ENCODE data around the gene CD22.

CD22 gene

GRCh38 chr19:35395382-35396199, 66.6 kb downstream of the CD22 start:
- no peak for TF ChIP-seq CTCF (IDR thresholded peaks at IDR 0.05; ENCODE audit: low read depth, low read length)
- TF ChIP-seq EZH2phosphoT487 (IDR thresholded peaks at IDR 0.05; ENCODE audit: low read depth), result no peak
- H3K36me3 ChIP-seq (replicated peaks; ENCODE audit: low read depth, low read length), result no peaks in the 10 kb centered on the region
- no peaks in the 10 kb centered on the region for H3K9me3 ChIP-seq (ENCODE audit: insufficient read depth, low read length)
- H3K4me2 ChIP-seq (ENCODE audit: low read length), result no peak overlapping the region
- H3K4me3 ChIP-seq (ENCODE audit: low read length), result no peak overlapping the region
- no peaks in the 10 kb centered on the region for H3K4me1 ChIP-seq (ENCODE audit: low read length)
- peaks cover 32% of the 10 kb centered on the region for H3K27me3 ChIP-seq (ENCODE audit: low read depth, low read length)
- H3K9ac ChIP-seq (ENCODE audit: low read length), result no peak overlapping the region
- no peaks in the 10 kb centered on the region for H3K79me2 ChIP-seq (ENCODE audit: low read length)
- no peak overlapping the region for H3K27ac ChIP-seq (ENCODE audit: low read length)
- no peak overlapping the region for H2AFZ ChIP-seq (ENCODE audit: low read depth, low read length)
- H4K20me1 ChIP-seq (ENCODE audit: insufficient read depth, low read length), result no peaks in the 10 kb centered on the region

- no peak overlapping the region for H3K9ac ChIP-seq (ENCODE audit: low read length)
- no peak overlapping the region for H3K27ac ChIP-seq (ENCODE audit: low read length)
- no peaks in the 10 kb centered on the region for H3K4me1 ChIP-seq (ENCODE audit: low read length)
- H3K36me3 ChIP-seq (replicated peaks; ENCODE audit: low read depth, low read length), result no peaks in the 10 kb centered on the region
- no peak overlapping the region for H2AFZ ChIP-seq (ENCODE audit: low read depth, low read length)
- no peak overlapping the region for H3K4me2 ChIP-seq (ENCODE audit: low read length)
- no peak overlapping the region for H3K4me3 ChIP-seq (ENCODE audit: low read length)
- no peaks in the 10 kb centered on the region for H3K79me2 ChIP-seq (ENCODE audit: low read length)
- peaks cover 32% of the 10 kb centered on the region for H3K27me3 ChIP-seq (ENCODE audit: low read depth, low read length)
- no peaks in the 10 kb centered on the region for H4K20me1 ChIP-seq (ENCODE audit: insufficient read depth, low read length)
- TF ChIP-seq EZH2phosphoT487 (IDR thresholded peaks at IDR 0.05; ENCODE audit: low read depth) (no peak), CTCF (IDR thresholded peaks at IDR 0.05; ENCODE audit: low read depth, low read length) (no peak)
- H3K9me3 ChIP-seq (ENCODE audit: insufficient read depth, low read length), result no peaks in the 10 kb centered on the region
These were observed 67.4 kb downstream of the CD22 start for GRCh38 chr19:35396240-35396885.
